ENCODE measurements around the gene PTBP2.
A peak's percentile ranks its signal among the peaks of the same experiment; 100 is the strongest.

PTBP2 gene

GRCh38 chr1:96820671-96821070 is 99.1 kb downstream of the PTBP2 start:
- DNase-seq (ENCODE audit: low read depth in 3 of 3): no peak

- no peak for DNase-seq (ENCODE audit: low read depth in 3 of 3)
Observed at GRCh38 chr1:96825231-96825630, 103.6 kb downstream of the PTBP2 start.

- no peak for DNase-seq (ENCODE audit: low read depth in 3 of 3)
Observed at GRCh38 chr1:96825950-96826576, 104.5 kb downstream of the PTBP2 start.

GRCh38 chr1:96833376-96833775 is 111.8 kb downstream of the PTBP2 start:
- DNase-seq (ENCODE audit: low read depth in 3 of 3): no peak

GRCh38 chr1:96834986-96835385 is 113.4 kb downstream of the PTBP2 start:
- DNase-seq (ENCODE audit: low read depth in 3 of 3): no peak

- no peak for DNase-seq (ENCODE audit: low read depth in 3 of 3)
Observed at GRCh38 chr1:96837057-96837780, 115.6 kb downstream of the PTBP2 start.

GRCh38 chr1:96837781-96838216 is 116.2 kb downstream of the PTBP2 start:
- DNase-seq (ENCODE audit: low read depth in 3 of 3): no peak

- no peak for DNase-seq (ENCODE audit: low read depth in 3 of 3)
Observed at GRCh38 chr1:96840396-96840795, 118.8 kb downstream of the PTBP2 start.

GRCh38 chr1:96842215-96842614 is 120.6 kb downstream of the PTBP2 start:
- no peak for DNase-seq (ENCODE audit: low read depth in 3 of 3)

GRCh38 chr1:96843196-96843595 is 121.6 kb downstream of the PTBP2 start:
- DNase-seq (ENCODE audit: low read depth in 3 of 3): no peak

GRCh38 chr1:96843601-96844000 is 122.0 kb downstream of the PTBP2 start:
- no peak for DNase-seq (ENCODE audit: low read depth in 3 of 3)

GRCh38 chr1:96845464-96845863 is 123.9 kb downstream of the PTBP2 start:
- peak in 1 of 3 donors; percentile 17 for DNase-seq (ENCODE audit: low read depth in 3 of 3)

- DNase-seq (ENCODE audit: low read depth in 3 of 3): no peak
Observed at GRCh38 chr1:96861836-96862235, 140.3 kb downstream of the PTBP2 start.

- no peak for DNase-seq (ENCODE audit: low read depth in 3 of 3)
Observed at GRCh38 chr1:96863449-96863848, 141.9 kb downstream of the PTBP2 start.
